ENCODE results near the gene PRSS57. TPM values are rescaled to one million over a fixed set of nuclear protein-coding genes. Genes with fewer than 3 reads are reported as not detected.
"Not testable (repeated sequence)": the region's sequence is repeated elsewhere in the genome, so short reads cannot be mapped to it uniquely, and the experiment has no call there.

The PRSS57 gene
- total and polyA plus RNA-seq, 2 of the 13 experiments (the other 11 are each of a cell fraction or from before 2014, with no cell fraction given) = 0.12 TPM; not detected in 1

DNA sequence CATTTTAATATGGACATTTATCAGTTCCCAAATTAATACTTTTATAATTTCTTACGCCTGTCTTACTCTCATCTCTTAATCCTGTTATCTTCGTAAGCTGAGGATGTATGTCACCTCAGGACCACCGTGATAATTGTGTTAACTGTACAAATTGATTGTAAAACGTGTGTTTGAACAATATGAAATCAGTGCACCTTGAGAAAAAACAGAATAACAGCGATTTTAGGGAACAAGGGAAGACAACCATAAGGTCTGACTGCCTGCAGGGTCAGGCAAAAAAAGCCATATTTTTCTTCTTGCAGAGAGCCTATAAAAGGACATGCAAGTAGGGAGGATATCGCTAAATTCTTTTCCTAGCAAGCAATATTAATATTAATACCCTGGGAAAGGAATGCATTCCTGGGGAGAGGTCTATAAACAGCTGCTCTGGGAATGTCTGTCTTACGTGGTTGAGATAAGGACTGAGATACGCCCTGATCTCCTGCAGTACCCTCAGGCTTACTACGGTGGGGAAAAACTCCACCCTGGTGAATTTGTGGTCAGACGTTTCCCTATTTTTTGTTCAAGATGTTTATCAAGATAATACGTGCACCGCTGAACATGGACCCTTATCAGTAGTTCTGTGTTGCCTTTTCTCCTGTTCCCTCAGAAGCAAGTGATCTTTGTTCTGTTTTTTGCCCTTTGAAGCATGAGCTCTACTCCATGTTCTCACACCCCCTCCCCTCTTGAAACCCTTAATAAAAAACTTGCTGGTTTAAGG, 26.4 kb downstream of the PRSS57 start (continued):
- TF ChIP-seq, protein P1, sequence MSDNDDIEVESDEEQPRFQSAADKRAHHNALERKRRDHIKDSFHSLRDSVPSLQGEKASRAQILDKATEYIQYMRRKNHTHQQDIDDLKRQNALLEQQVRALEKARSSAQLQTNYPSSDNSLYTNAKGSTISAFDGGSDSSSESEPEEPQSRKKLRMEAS (IDR thresholded peaks at IDR 0.05) = peak; percentile 30; the same call in 1 of the 2 replicates
- TF ChIP-seq FOXA3 (CRISPR knock-in tag; IDR thresholded peaks at IDR 0.05) (peak; percentile 34; the same call in 1 of the 2 replicates), SOX13 (CRISPR knock-in tag; conservative IDR thresholded peaks at IDR 0.05 in 1 of 2, IDR thresholded peaks at IDR 0.05 in 1 of 2) (peak in 1 of 2 experiments; percentile 52; a peak in 1 of 4 replicates), FOXO1 (CRISPR knock-in tag; IDR thresholded peaks at IDR 0.05) (peak; percentile 71; the same call in 1 of the 2 replicates), ZSCAN25 (CRISPR knock-in tag; IDR thresholded peaks at IDR 0.05) (0 out of 2 replicates have a peak, but pooled peaks have one; percentile 35), THAP11 (CRISPR knock-in tag; IDR thresholded peaks at IDR 0.05) (peak; percentile 57), ELF3 (CRISPR knock-in tag; IDR thresholded peaks at IDR 0.05) (peak; percentile 49; the same call in 1 of the 2 replicates), BCL6 (CRISPR knock-in tag; IDR thresholded peaks at IDR 0.05) (0 out of 2 replicates have a peak, but pooled peaks have one; percentile 23), PHF21A (CRISPR knock-in tag; IDR thresholded peaks at IDR 0.05) (0 out of 2 replicates have a peak, but pooled peaks have one; percentile 24), NCOA2 (CRISPR knock-in tag; IDR thresholded peaks at IDR 0.05) (peak; percentile 25; the same call in 1 of the 2 replicates), MIER3 (CRISPR knock-in tag; IDR thresholded peaks at IDR 0.05; ENCODE audit: borderline replicate concordance) (peak; percentile 35; the same call in 1 of the 2 replicates), FOXP1 (CRISPR knock-in tag; IDR thresholded peaks at IDR 0.05) (peak; percentile 51; the same call in 1 of the 2 replicates)
- TF ChIP-seq SOX13, FOXP1 (IDR thresholded peaks at IDR 0.05): not testable (repeated sequence)
- TF ChIP-seq, protein P2, sequence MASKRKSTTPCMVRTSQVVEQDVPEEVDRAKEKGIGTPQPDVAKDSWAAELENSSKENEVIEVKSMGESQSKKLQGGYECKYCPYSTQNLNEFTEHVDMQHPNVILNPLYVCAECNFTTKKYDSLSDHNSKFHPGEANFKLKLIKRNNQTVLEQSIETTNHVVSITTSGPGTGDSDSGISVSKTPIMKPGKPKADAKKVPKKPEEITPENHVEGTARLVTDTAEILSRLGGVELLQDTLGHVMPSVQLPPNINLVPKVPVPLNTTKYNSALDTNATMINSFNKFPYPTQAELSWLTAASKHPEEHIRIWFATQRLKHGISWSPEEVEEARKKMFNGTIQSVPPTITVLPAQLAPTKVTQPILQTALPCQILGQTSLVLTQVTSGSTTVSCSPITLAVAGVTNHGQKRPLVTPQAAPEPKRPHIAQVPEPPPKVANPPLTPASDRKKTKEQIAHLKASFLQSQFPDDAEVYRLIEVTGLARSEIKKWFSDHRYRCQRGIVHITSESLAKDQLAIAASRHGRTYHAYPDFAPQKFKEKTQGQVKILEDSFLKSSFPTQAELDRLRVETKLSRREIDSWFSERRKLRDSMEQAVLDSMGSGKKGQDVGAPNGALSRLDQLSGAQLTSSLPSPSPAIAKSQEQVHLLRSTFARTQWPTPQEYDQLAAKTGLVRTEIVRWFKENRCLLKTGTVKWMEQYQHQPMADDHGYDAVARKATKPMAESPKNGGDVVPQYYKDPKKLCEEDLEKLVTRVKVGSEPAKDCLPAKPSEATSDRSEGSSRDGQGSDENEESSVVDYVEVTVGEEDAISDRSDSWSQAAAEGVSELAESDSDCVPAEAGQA (IDR thresholded peaks at IDR 0.05; ENCODE audit: low read depth) = 0 out of 2 replicates have a peak, but pooled peaks have one; percentile 21
- TF ChIP-seq, protein P2 (CRISPR knock-in tag; IDR thresholded peaks at IDR 0.05; ENCODE audit: borderline replicate concordance) = not testable (repeated sequence)
- TF ChIP-seq, protein P3, sequence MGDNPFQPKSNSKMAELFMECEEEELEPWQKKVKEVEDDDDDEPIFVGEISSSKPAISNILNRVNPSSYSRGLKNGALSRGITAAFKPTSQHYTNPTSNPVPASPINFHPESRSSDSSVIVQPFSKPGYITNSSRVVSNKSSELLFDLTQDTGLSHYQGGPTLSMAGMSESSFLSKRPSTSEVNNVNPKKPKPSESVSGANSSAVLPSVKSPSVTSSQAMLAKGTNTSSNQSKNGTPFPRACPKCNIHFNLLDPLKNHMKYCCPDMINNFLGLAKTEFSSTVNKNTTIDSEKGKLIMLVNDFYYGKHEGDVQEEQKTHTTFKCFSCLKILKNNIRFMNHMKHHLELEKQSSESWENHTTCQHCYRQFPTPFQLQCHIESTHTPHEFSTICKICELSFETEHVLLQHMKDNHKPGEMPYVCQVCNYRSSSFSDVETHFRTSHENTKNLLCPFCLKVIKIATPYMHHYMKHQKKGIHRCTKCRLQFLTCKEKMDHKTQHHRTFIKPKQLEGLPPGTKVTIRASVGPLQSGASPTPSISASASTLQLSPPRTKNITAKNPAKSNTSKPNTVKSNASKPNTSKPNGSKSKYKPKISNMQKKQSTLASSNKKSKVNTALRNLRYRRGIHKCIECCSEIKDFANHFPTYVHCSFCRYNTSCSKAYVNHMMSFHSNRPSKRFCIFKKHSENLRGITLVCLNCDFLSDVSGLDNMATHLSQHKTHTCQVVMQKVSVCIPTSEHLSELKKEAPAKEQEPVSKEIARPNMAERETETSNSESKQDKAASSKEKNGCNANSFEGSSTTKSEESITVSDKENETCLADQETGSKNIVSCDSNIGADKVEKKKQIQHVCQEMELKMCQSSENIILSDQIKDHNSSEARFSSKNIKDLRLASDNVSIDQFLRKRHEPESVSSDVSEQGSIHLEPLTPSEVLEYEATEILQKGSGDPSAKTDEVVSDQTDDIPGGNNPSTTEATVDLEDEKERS (CRISPR knock-in tag; IDR thresholded peaks at IDR 0.05) = 0 out of 2 replicates have a peak, but pooled peaks have one; percentile 23

Measured in HepG2 (cell line).